ENCODE data around the gene ZNF846.
"Not testable (repeated sequence)": the region's sequence is repeated elsewhere in the genome, so short reads cannot be mapped to it uniquely, and the experiment has no call there.

The ZNF846 gene

GRCh38 chr19:9782338-9782737 lies 13.8 kb upstream of the ZNF846 start:
- no peak for DNase-seq

GRCh38 chr19:9757544-9758501 lies 10.7 kb downstream of the ZNF846 start:
- no peak for DNase-seq

- DNase-seq: no peak
These were observed 15.7 kb downstream of the ZNF846 start for GRCh38 chr19:9752701-9753443.

GRCh38 chr19:9751446-9751845 lies 17.1 kb downstream of the ZNF846 start:
- no peak for DNase-seq

DNA sequence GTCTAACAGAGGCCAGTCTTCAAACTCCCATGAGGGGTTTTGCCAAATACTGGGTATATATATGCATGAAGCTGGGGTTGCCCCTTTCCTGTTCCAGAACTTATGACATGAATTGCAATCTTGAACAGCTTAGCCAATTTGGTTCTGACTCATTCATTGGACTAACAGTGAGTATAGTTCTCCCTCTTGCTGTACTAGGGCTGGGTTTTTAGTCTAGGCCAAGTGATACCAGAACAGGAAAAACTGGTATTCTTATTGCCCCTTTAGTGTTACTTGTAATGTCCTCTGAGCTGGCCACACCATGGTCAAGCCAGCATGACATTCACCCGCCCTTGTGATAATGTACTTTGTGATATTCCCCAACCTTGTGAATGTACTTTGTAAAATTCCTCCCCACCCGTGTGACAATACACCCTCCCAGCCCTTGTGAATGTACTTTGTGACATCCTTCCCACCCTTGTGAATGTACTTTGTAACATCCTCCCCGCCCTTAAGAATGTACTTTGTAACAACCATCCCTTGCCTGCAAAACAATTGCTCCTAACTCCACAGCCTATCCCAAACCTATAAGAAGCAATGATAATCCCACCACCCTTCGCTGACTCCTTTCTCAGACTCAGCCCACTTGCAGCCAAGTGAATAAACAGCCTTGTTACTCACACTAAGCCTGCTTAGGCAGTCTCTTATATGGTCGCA lies 26.9 kb downstream of the ZNF846 start:
- no peak for DNase-seq

GRCh38 chr19:9735986-9736385 lies 32.6 kb downstream of the ZNF846 start:
- no peak for DNase-seq

GRCh38 chr19:9730056-9730455 lies 38.5 kb downstream of the ZNF846 start:
- DNase-seq: not testable (repeated sequence)

- DNase-seq: no peak
These were observed 39.4 kb downstream of the ZNF846 start for GRCh38 chr19:9729162-9729561.

DNA sequence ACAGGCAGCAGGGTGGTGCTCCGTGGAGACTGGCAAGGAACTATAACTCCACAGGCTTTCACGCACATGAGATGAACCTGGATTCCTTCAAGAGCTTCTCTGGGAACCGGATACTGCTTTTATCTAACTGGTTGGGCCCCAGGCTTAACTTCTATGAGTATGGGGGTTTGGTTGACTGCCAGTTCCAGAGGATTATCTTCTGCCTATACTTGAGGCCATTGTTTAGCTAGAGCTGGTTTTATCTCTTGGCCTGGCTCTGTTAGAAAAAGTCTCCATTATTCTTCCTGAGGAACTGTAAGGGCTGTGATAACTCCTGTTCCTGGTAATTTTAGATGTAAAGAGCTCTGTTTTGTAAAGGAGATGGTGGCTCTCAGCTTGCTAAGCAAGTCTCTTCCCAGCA lies 40.9 kb downstream of the ZNF846 start:
- DNase-seq: no peak

DNA sequence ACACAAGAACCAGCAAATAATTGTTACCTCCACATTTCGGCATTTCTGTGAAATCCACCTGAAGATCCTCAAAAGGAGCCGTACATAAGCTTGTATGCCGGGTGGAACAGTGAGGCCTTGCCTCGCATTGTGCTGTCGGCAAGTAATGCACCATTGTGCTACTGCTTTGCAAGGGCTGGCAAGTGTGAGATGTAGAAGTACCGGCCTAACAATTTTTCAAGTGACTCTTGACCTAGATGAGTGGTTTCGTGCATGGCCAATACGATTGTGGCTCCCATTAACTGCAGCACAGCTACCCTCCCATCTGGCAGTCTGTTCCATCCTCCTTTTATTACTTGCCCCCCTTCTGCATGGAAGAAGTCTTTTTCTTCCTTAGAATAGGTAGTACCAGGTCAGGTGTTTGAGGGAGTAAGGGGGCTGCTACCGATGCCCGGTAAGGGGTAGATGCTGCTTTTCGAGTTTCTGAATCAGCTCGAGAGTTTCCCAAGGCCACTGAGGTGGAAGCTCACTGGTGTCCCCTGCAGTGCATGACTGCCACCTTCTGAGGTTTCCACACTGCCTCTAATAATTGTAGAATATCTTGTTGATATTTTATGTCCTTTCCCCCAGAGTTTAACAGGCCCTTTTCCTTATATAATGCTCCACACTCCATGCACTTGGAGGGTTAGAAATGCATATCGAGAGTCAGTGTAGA lies 42.9 kb downstream of the ZNF846 start:
- DNase-seq: not testable (repeated sequence)

DNA sequence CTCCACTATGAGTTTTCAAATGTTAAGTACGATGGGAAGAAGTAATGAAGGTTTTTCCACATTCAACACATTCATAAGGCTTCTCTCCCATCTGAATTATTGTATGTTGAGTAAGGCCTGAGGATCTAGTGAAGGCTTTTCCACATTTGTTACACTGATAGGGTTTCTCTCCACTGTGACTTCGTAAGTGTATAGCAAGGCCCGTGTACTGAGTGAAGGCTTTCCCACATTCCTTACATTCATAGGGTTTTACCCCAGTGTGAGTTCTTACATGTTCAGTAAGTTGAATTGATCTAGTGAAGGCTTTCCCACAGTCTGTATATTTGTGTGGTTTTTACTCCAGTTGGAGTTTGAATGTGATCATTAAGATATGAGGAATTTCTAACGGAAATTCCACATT lies 44.4 kb downstream of the ZNF846 start:
- DNase-seq: no peak

DNA sequence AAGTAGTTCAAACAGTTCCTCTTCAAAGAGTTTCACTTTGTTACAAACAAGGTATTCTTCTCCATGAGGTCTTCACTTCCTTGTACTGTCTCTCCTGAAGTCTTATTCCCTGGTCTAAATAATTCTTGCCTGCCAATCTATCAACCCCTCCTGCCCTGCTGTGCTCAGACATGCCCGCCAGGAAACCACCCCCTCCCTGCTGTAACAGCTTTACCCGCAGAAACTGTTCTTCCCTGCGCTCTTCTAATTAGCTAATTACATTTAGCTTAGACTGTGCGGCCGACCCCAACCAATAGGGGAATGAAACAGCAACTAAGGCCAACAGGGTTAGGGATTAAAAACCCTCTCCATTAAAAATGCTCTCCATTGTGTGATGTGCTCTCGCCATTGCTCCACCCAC lies 46.7 kb downstream of the ZNF846 start:
- no peak for DNase-seq

DNA sequence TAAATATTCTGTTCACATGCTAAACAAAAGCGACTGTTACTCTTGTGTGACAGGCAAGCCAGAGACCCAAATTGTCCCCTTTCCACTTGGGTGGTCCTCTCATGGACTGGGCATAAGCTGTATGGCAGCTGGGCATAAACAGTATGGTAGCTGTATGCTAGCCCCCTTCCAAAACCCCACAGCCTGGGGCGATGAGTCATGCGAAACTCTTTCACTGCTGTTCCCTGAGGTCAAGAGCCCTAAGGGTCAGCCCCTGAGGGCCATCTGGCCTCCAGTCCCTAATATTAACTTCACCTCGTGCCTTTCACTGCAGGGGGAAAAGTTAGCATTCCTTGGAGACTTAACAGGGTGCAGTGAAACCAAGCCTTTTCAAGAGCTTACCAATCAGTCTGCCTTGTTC lies 48.0 kb downstream of the ZNF846 start:
- no peak for DNase-seq

GRCh38 chr19:9711815-9712214 lies 56.7 kb downstream of the ZNF846 start:
- DNase-seq: no peak

- no peak for DNase-seq
These were observed 59.2 kb downstream of the ZNF846 start for GRCh38 chr19:9709305-9709704.

- no peak for DNase-seq
These were observed 62.7 kb downstream of the ZNF846 start for GRCh38 chr19:9705836-9706235.

GRCh38 chr19:9702186-9702585 lies 66.4 kb downstream of the ZNF846 start:
- no peak for DNase-seq
